Mucosa of descending colon (tissue), 3 donors: ENCODE results near the gene PFKL. TPM values are rescaled to one million over a fixed set of nuclear protein-coding genes. Genes with fewer than 3 reads are reported as not detected.

Experiments used
- ATAC-seq: fragments of 200-7000 bp; cut with Tn5 transposase; one replicate; pipeline ENCODE4 v1.9.1; 2020; ENCODE audit warnings: mild to moderate bottlenecking, moderate library complexity
- DNase-seq, 3 donors: peaks; one replicate each; pipeline ENCODE4 v3.0.0-alpha.2; 2020
- H3K36me3 ChIP-seq: fragments of 200-600 bp; one replicate; pipeline ENCODE4 v1.8.0; 2021; ENCODE audit warnings: low read depth, mild to moderate bottlenecking
- H3K4me1 ChIP-seq: fragments of 200-600 bp; one replicate; pipeline ENCODE4 v1.8.0; 2021; ENCODE audit warnings: low read depth, mild to moderate bottlenecking
- H3K4me3 ChIP-seq: fragments of 200-600 bp; one replicate; pipeline ENCODE4 v1.8.0; 2021; ENCODE audit warnings: mild to moderate bottlenecking
- H3K9me3 ChIP-seq: fragments of 200-600 bp; one replicate; pipeline ENCODE4 v1.8.0; 2021; ENCODE audit warnings: mild to moderate bottlenecking
- CTCF ChIP-seq: fragments of 200-600 bp; IDR thresholded peaks from one replicate; pipeline ENCODE4 v1.8.0; 2022; ENCODE audit warnings: antibody characterized with exemption, mild to moderate bottlenecking
- intact Hi-C, 2 donors: fragments of 100-400 bp; cut with DNase I in 1 of 2; cut with micrococcal nuclease in 1 of 2; formaldehyde crosslinking; loops; one replicate each; pipeline versions ENCODE4 v1.11.0 to v1.11.1; 2022; cut with DNase I, micrococcal nuclease
- total RNA-seq, 3 donors: library from RNA; stranded (reverse); fragmentation: NEBNext Ultra II Directional in 2 of 3; extraction: Animal tissue kit (Norgen Biotek cat#: 25700) in 2 of 3; gene quantifications; one replicate each; pipeline versions ENCODE4 v1.2.1 to v1.2.4, GENCODE V29; 2021 to 2023
- donor health status: DM: no; HTN: no; CAD: no; lungs with moderate emphysema.
- donor health status: DM: no; HTN: no; CAD: no.
- donor health status: DM: no; HTN: yes; CAD: no.

Gene PFKL
- total RNA-seq, 3 donors from 2014 or later, result 150 to 299 (median 237) TPM

DNA sequence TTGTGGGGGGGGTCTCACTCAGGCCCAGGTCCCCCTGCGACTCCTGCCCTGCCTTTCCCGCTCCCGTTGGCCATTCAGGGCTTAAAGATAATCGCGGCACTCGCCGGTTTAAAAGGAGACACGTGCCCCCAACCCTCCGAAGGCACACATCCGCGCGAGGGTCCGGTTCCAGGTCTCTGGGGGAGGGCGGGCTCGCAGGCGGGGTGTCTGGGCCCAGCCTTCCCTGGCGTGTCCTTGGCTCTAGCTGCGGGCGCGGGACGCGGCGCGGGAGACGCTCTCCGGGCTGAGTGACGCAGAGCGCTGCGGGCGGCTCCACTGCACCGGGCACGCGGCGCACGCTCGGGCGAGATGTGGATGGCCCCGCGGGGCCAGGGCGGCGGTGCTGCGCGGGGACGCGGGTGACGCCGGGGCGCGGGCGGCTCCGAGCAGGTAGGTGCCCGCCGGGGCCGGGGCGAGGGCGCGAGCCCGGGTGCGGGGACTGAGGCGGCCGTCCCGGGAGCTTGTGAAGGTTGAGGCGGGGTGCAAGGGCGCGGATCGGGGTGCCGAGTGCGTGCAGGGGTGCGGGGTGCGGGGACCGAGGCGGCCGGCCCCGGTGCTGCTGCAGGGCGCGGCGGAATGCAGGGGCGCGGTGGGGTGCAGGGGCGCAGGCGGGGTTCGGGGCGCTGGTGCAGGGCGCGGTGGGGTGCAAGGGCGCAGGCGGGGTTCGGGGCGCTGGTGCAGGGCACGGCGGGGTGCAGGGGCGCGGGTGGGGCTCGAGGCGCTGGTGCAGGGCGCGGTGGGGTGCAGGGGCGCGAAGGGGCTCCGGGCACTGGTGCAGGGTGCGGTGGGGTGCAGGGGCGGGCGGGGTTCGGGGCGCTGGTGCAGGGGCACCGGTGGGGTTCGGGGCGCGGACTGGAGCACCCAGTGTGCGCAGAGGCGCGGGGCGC lies 50.3 kb downstream of the PFKL start:
- peak in 1 of 3 donors; percentile 22 for DNase-seq
- TF ChIP-seq CTCF, result no peak
- ATAC-seq, result no peak
- intact Hi-C loops, result no loop called here
- H3K36me3 ChIP-seq, result no peaks in the 10 kb centered on the region
- no peaks in the 10 kb centered on the region for H3K9me3 ChIP-seq
- no peak overlapping the region for H3K4me3 ChIP-seq
- peaks cover 14% of the 10 kb centered on the region for H3K4me1 ChIP-seq

GRCh38 chr21:44350773-44351481 lies 51.1 kb downstream of the PFKL start:
- H3K4me3 ChIP-seq, result no peak overlapping the region
- no peak for ATAC-seq
- H3K9me3 ChIP-seq, result no peaks in the 10 kb centered on the region
- peak in 2 of 3 donors; percentile 28 to 57 for DNase-seq
- no peak for TF ChIP-seq CTCF
- intact Hi-C loops, result no loop called here
- H3K4me1 ChIP-seq, result peaks cover 14% of the 10 kb centered on the region
- H3K36me3 ChIP-seq, result no peaks in the 10 kb centered on the region

- intact Hi-C loops, result no loop called here
- H3K36me3 ChIP-seq, result no peaks in the 10 kb centered on the region
- H3K4me1 ChIP-seq, result peaks cover 14% of the 10 kb centered on the region
- no peak overlapping the region for H3K4me3 ChIP-seq
- TF ChIP-seq CTCF, result no peak
- DNase-seq, result peak in 1 of 3 donors; percentile 22
- no peaks in the 10 kb centered on the region for H3K9me3 ChIP-seq
- ATAC-seq, result no peak
These were observed 51.8 kb downstream of the PFKL start for GRCh38 chr21:44351535-44352252.

GRCh38 chr21:44352253-44352860 lies 52.5 kb downstream of the PFKL start:
- DNase-seq (peak in 1 of 3 donors; percentile 12), ATAC-seq (no peak)
- intact Hi-C loops, result no loop called here
- Histone ChIP-seq H3K36me3 (no peaks in the 10 kb centered on the region), H3K9me3 (no peaks in the 10 kb centered on the region), H3K4me3 (no peak overlapping the region), H3K4me1 (peaks cover 14% of the 10 kb centered on the region)
- no peak for TF ChIP-seq CTCF
